DND-41 (cell line): ENCODE data around the gene EFL1.
"Not testable (repeated sequence)": the region's sequence is repeated elsewhere in the genome, so short reads cannot be mapped to it uniquely, and the experiment has no call there.

Experiments used
- ATAC-seq: fragments of 200-7000 bp; cut with Tn5 transposase; 3 replicates; pipeline ENCODE4 v1.9.1; 2021; ENCODE audit warnings: low read depth; ENCODE audit not compliant: insufficient read depth
- DNase-seq: peaks from one replicate; pipeline ENCODE4 v3.0.0-alpha.2; 2020
- H2AFZ ChIP-seq: 2 replicates; pipeline ENCODE4 v1.6.0; 2012; ENCODE audit warnings: low read depth, low read length
- H3K27ac ChIP-seq: 2 replicates; pipeline ENCODE4 v1.5.1; 2012; ENCODE audit warnings: low read length, inconsistent platforms
- H3K27me3 ChIP-seq: fragments of 200-600 bp; sonication (generic); 2 replicates; pipeline ENCODE4 v1.6.0; 2012; ENCODE audit warnings: low read length, mild to moderate bottlenecking, inconsistent platforms; ENCODE audit not compliant: insufficient read depth, poor library complexity
- H3K36me3 ChIP-seq: 2 replicates; pipeline ENCODE4 v1.5.1; 2012; ENCODE audit warnings: low read length, inconsistent platforms; ENCODE audit not compliant: insufficient read depth
- H3K4me1 ChIP-seq: 2 replicates; pipeline ENCODE4 v1.5.1; 2012; ENCODE audit warnings: mild to moderate bottlenecking, low read length; ENCODE audit not compliant: insufficient read depth
- H3K4me2 ChIP-seq: 2 replicates; pipeline ENCODE4 v1.6.0; 2012; ENCODE audit warnings: mild to moderate bottlenecking, moderate library complexity, low read length, inconsistent platforms; ENCODE audit not compliant: insufficient read depth
- H3K4me3 ChIP-seq, 2 experiments: fragments of 200-600 bp in 1 of 2; shearing (Covaris generic) in 1 of 2; 2 replicates each; pipeline ENCODE4 v1.5.1; 2012 to 2016; ENCODE audit warnings: inconsistent platforms in 2 of 2, low read length in 2 of 2, mild to moderate bottlenecking in 2 of 2, low read depth in 1 of 2, moderate library complexity in 1 of 2
- H3K79me2 ChIP-seq: 2 replicates; pipeline ENCODE4 v1.6.0; 2012; ENCODE audit warnings: low read length, inconsistent platforms; ENCODE audit not compliant: insufficient read depth
- H3K9ac ChIP-seq: 2 replicates; pipeline ENCODE4 v1.6.0; 2012; ENCODE audit warnings: low read depth, mild to moderate bottlenecking, inconsistent platforms, low read length, moderate library complexity
- H3K9me3 ChIP-seq: 2 replicates; pipeline ENCODE4 v1.5.1; 2012; ENCODE audit warnings: low read length, moderate library complexity, mild to moderate bottlenecking, inconsistent platforms; ENCODE audit not compliant: insufficient read depth, severe bottlenecking
- H4K20me1 ChIP-seq: 2 replicates; pipeline ENCODE4 v1.6.0; 2012; ENCODE audit warnings: low read length; ENCODE audit not compliant: insufficient read depth
- EZH2 ChIP-seq: IDR thresholded peaks from 3 replicates; pipeline ENCODE4 v1.6.1; 2012; ENCODE audit warnings: borderline replicate concordance, low read depth, mild to moderate bottlenecking, moderate library complexity, low read length, inconsistent platforms; ENCODE audit not compliant: severe bottlenecking

EFL1 gene

GRCh38 chr15:82263350-82263749 lies 816 bp upstream of the EFL1 start:
- peak overlapping the region; percentile 76 to 90; a peak in 3 of 4 replicates for H3K4me3 ChIP-seq
- DNase-seq (no peak), ATAC-seq (no peak)
- peak overlapping the region; percentile 96 for H2AFZ ChIP-seq
- H4K20me1 ChIP-seq, result no peaks in the 10 kb centered on the region
- H3K27ac ChIP-seq, result no peak overlapping the region
- H3K79me2 ChIP-seq, result peaks cover 35% of the 10 kb centered on the region
- H3K9me3 ChIP-seq, result no peaks in the 10 kb centered on the region
- peaks cover 19% of the 10 kb centered on the region; the same call in 1 of the 2 replicates for H3K36me3 ChIP-seq
- H3K9ac ChIP-seq, result peak overlapping the region; percentile 77; the same call in 1 of the 2 replicates
- H3K27me3 ChIP-seq, result no peaks in the 10 kb centered on the region
- TF ChIP-seq EZH2, result no peak
- H3K4me2 ChIP-seq, result peak overlapping the region; percentile 85
- H3K4me1 ChIP-seq, result peaks cover 34% of the 10 kb centered on the region

- peaks cover 35% of the 10 kb centered on the region for H3K79me2 ChIP-seq
- H3K9ac ChIP-seq, result peak overlapping the region; percentile 77
- H2AFZ ChIP-seq, result peak overlapping the region; percentile 96
- not testable (repeated sequence) for H4K20me1 ChIP-seq, H3K27me3 ChIP-seq, H3K9me3 ChIP-seq
- peak overlapping the region; percentile 79 for H3K27ac ChIP-seq
- H3K4me2 ChIP-seq, result peak overlapping the region; percentile 85
- H3K4me3 ChIP-seq, result peak overlapping the region; percentile 76 to 90
- ATAC-seq (peak; percentile 39), DNase-seq (peak; percentile 55)
- peaks cover 30% of the 10 kb centered on the region for H3K36me3 ChIP-seq
- peaks cover 34% of the 10 kb centered on the region for H3K4me1 ChIP-seq
These were observed 740 bp downstream of the EFL1 start for GRCh38 chr15:82261566-82262421.

GRCh38 chr15:82248261-82248660 lies 14.3 kb downstream of the EFL1 start:
- DNase-seq, H3K27ac ChIP-seq, H4K20me1 ChIP-seq, H3K9me3 ChIP-seq, H3K4me2 ChIP-seq, H3K4me1 ChIP-seq, H3K79me2 ChIP-seq, ATAC-seq, H3K9ac ChIP-seq, H2AFZ ChIP-seq, H3K27me3 ChIP-seq, H3K4me3 ChIP-seq: not testable (repeated sequence)
- peaks cover 14% of the 10 kb centered on the region; the same call in 1 of the 2 replicates for H3K36me3 ChIP-seq

- H2AFZ ChIP-seq, H3K9ac ChIP-seq, H3K4me1 ChIP-seq, ATAC-seq, H3K79me2 ChIP-seq, H3K36me3 ChIP-seq, DNase-seq, H3K27me3 ChIP-seq, H4K20me1 ChIP-seq, H3K4me2 ChIP-seq, H3K27ac ChIP-seq, H3K9me3 ChIP-seq, H3K4me3 ChIP-seq: not testable (repeated sequence)
These were observed 16.6 kb downstream of the EFL1 start for GRCh38 chr15:82245956-82246355.

- peaks cover 29% of the 10 kb centered on the region for H3K36me3 ChIP-seq
- not testable (repeated sequence) for H3K4me2 ChIP-seq, H3K79me2 ChIP-seq, H3K27me3 ChIP-seq, DNase-seq, H3K4me1 ChIP-seq, H4K20me1 ChIP-seq, ATAC-seq, H2AFZ ChIP-seq, H3K4me3 ChIP-seq, H3K9me3 ChIP-seq, H3K9ac ChIP-seq, H3K27ac ChIP-seq
These were observed 18.9 kb downstream of the EFL1 start for GRCh38 chr15:82243644-82244043.

GRCh38 chr15:82241836-82242499 lies 20.6 kb downstream of the EFL1 start:
- H3K9ac ChIP-seq, H3K27ac ChIP-seq, H3K4me2 ChIP-seq, H3K9me3 ChIP-seq, H3K27me3 ChIP-seq, DNase-seq, H3K4me1 ChIP-seq, H3K79me2 ChIP-seq, H4K20me1 ChIP-seq, H2AFZ ChIP-seq, H3K4me3 ChIP-seq, ATAC-seq: not testable (repeated sequence)
- peaks cover 24% of the 10 kb centered on the region for H3K36me3 ChIP-seq
